T-helper 17 cell (primary cell): ENCODE results near the gene C2orf15. TPM values are rescaled to one million over a fixed set of nuclear protein-coding genes. Genes with fewer than 3 reads are reported as not detected.
"Not testable (repeated sequence)": the region's sequence is repeated elsewhere in the genome, so short reads cannot be mapped to it uniquely, and the experiment has no call there.

ENCODE experiments used
- ATAC-seq: fragments of 150-1000 bp; cut with Tn5 transposase; 2 replicates; pipeline ENCODE4 v1.10.0; 2021; ENCODE audit warnings: mild to moderate bottlenecking, moderate library complexity
- DNase-seq, 3 donors: peaks; one replicate each; pipeline versions ENCODE4 v3.0.0 to v3.0.0-alpha.2; 2020 to 2021
- H3K9me3 ChIP-seq: one replicate; pipeline ENCODE4 v1.7.0; 2013; ENCODE audit warnings: low read length, mild to moderate bottlenecking; ENCODE audit not compliant: control insufficient read depth, poor library complexity, severe bottlenecking
- H3K27ac Mint-ChIP-seq: one replicate; pipeline ENCODE4 v1.8.0; 2022; ENCODE audit warnings: mild to moderate bottlenecking, moderate library complexity, mixed read lengths
- H3K27me3 Mint-ChIP-seq: one replicate; pipeline ENCODE4 v1.8.0; 2022; ENCODE audit warnings: mixed read lengths
- H3K36me3 Mint-ChIP-seq: one replicate; pipeline ENCODE4 v1.8.0; 2022; ENCODE audit warnings: low read depth, mixed read lengths
- H3K4me1 Mint-ChIP-seq: one replicate; pipeline ENCODE4 v1.8.0; 2022; ENCODE audit warnings: mild to moderate bottlenecking, mixed read lengths
- H3K4me3 Mint-ChIP-seq: one replicate; pipeline ENCODE4 v1.8.0; 2022; ENCODE audit warnings: mild to moderate bottlenecking, moderate library complexity, mixed read lengths
- total RNA-seq, 4 donors: library from RNA in 2 of 4; stranded (reverse) in 2 of 4; gene quantifications; one replicate each; pipeline ENCODE4 v1.2.3 and lab custom pipeline; 2022 to 2026

The C2orf15 gene
- 1 to 10 TPM; 2.4 to 2.7 TPM for total RNA-seq
- total RNA-seq (lab: John Stamatoyannopoulos, UW), result 2.0 reads per million in 2 donors

GRCh38 chr2:99141110-99142108 lies at the start of gene C2orf15:
C2orf15 (plus strand) TSS chr2:99141707; CDS start chr2:99150559, 8,852 bp downstream.
- peak; percentile 93 to 98 (median 98) for DNase-seq
- H3K27ac Mint-ChIP-seq, result peak within 1 kb of the TSS; percentile 96
- H3K27me3 Mint-ChIP-seq, result no peaks in the 10 kb centered on the region
- H3K9me3 ChIP-seq, result no peaks in the 10 kb centered on the region
- H3K4me3 Mint-ChIP-seq, result peak within 1 kb of the TSS; percentile 97
- peaks cover 2% of the 10 kb centered on the region for H3K36me3 Mint-ChIP-seq
- ATAC-seq, result peak; percentile 89
- peaks cover 8% of the 10 kb centered on the region for H3K4me1 Mint-ChIP-seq

GRCh38 chr2:99096728-99097127 lies 44.8 kb upstream of the C2orf15 start:
- Mint-ChIP-seq H3K27ac (no peak overlapping the region), H3K27me3 (no peaks in the 10 kb centered on the region), H3K36me3 (peaks cover 2% of the 10 kb centered on the region), H3K4me1 (no peaks in the 10 kb centered on the region), H3K4me3 (no peak overlapping the region)
- no peaks in the 10 kb centered on the region for H3K9me3 ChIP-seq
- DNase-seq, result no peak
- ATAC-seq, result no peak

- ATAC-seq, result no peak
- peaks cover 3% of the 10 kb centered on the region for H3K36me3 Mint-ChIP-seq
These were observed 39.8 kb upstream of the C2orf15 start for GRCh38 chr2:99101697-99102096.

GRCh38 chr2:99104006-99104405 lies 37.5 kb upstream of the C2orf15 start:
- Mint-ChIP-seq H3K27ac (no peak overlapping the region), H3K4me3 (no peak overlapping the region), H3K27me3 (no peaks in the 10 kb centered on the region), H3K36me3 (peaks cover 3% of the 10 kb centered on the region), H3K4me1 (no peaks in the 10 kb centered on the region)
- DNase-seq (no peak), ATAC-seq (no peak)
- no peaks in the 10 kb centered on the region for H3K9me3 ChIP-seq

More at GRCh38 chr2:99101697-99102096, 39.8 kb upstream of the C2orf15 start:
- Mint-ChIP-seq H3K4me1 (no peaks in the 10 kb centered on the region), H3K27me3 (no peaks in the 10 kb centered on the region), H3K4me3 (no peak overlapping the region), H3K27ac (no peak overlapping the region)
- DNase-seq, result no peak
- H3K9me3 ChIP-seq, result no peaks in the 10 kb centered on the region

GRCh38 chr2:99106913-99107312 lies 34.6 kb upstream of the C2orf15 start:
- Mint-ChIP-seq H3K4me1 (no peaks in the 10 kb centered on the region), H3K36me3 (peaks cover 3% of the 10 kb centered on the region), H3K27me3 (peaks cover 5% of the 10 kb centered on the region), H3K27ac (no peak overlapping the region), H3K4me3 (no peak overlapping the region)
- DNase-seq (no peak), ATAC-seq (no peak)
- no peaks in the 10 kb centered on the region for H3K9me3 ChIP-seq

GRCh38 chr2:99111236-99111635 lies 30.3 kb upstream of the C2orf15 start:
- no peaks in the 10 kb centered on the region for H3K36me3 Mint-ChIP-seq
- no peak overlapping the region for H3K4me3 Mint-ChIP-seq
- H3K9me3 ChIP-seq, result no peaks in the 10 kb centered on the region
- no peak for DNase-seq
- no peaks in the 10 kb centered on the region for H3K4me1 Mint-ChIP-seq
- ATAC-seq, result no peak
- H3K27ac Mint-ChIP-seq, result no peak overlapping the region
- H3K27me3 Mint-ChIP-seq, result peaks cover 5% of the 10 kb centered on the region

- ATAC-seq (no peak), DNase-seq (no peak)
- H3K36me3 Mint-ChIP-seq, result no peaks in the 10 kb centered on the region
- H3K4me1 Mint-ChIP-seq, result no peaks in the 10 kb centered on the region
- peaks cover 5% of the 10 kb centered on the region for H3K27me3 Mint-ChIP-seq
- H3K4me3 Mint-ChIP-seq, result no peak overlapping the region
- H3K9me3 ChIP-seq, result no peaks in the 10 kb centered on the region
- no peak overlapping the region for H3K27ac Mint-ChIP-seq
These were observed 29.6 kb upstream of the C2orf15 start for GRCh38 chr2:99111945-99112344.

- no peak overlapping the region for H3K4me3 Mint-ChIP-seq
- H3K27ac Mint-ChIP-seq, result no peak overlapping the region
- H3K9me3 ChIP-seq, result no peaks in the 10 kb centered on the region
- H3K4me1 Mint-ChIP-seq, result no peaks in the 10 kb centered on the region
- H3K27me3 Mint-ChIP-seq, result peaks cover 5% of the 10 kb centered on the region
- ATAC-seq (no peak), DNase-seq (no peak)
- H3K36me3 Mint-ChIP-seq, result no peaks in the 10 kb centered on the region
These were observed 28.9 kb upstream of the C2orf15 start for GRCh38 chr2:99112617-99113016.

GRCh38 chr2:99127981-99128380 lies 13.5 kb upstream of the C2orf15 start:
- no peak overlapping the region for H3K27ac Mint-ChIP-seq
- H3K4me3 Mint-ChIP-seq, result no peak overlapping the region
- H3K9me3 ChIP-seq, result no peaks in the 10 kb centered on the region
- DNase-seq, result no peak
- no peak for ATAC-seq
- H3K36me3 Mint-ChIP-seq, result peaks cover 2% of the 10 kb centered on the region
- no peaks in the 10 kb centered on the region for H3K4me1 Mint-ChIP-seq
- H3K27me3 Mint-ChIP-seq, result no peaks in the 10 kb centered on the region

- H3K9me3 ChIP-seq, DNase-seq, H3K4me3 Mint-ChIP-seq, H3K4me1 Mint-ChIP-seq, H3K27ac Mint-ChIP-seq, H3K27me3 Mint-ChIP-seq, H3K36me3 Mint-ChIP-seq, ATAC-seq: not testable (repeated sequence)
These were observed 6.4 kb upstream of the C2orf15 start for GRCh38 chr2:99135044-99135556.

GRCh38 chr2:99139003-99139402 lies 2.5 kb upstream of the C2orf15 start:
- H3K4me3 Mint-ChIP-seq, result no peak overlapping the region
- no peak overlapping the region for H3K27ac Mint-ChIP-seq

GRCh38 chr2:99140056-99140859 lies 1.2 kb upstream of the C2orf15 start:
- ATAC-seq (no peak), DNase-seq (no peak)
- H3K27me3 Mint-ChIP-seq, result no peaks in the 10 kb centered on the region
- H3K9me3 ChIP-seq, result no peaks in the 10 kb centered on the region
- peaks cover 8% of the 10 kb centered on the region for H3K4me1 Mint-ChIP-seq
- H3K36me3 Mint-ChIP-seq, result peaks cover 2% of the 10 kb centered on the region
- H3K27ac Mint-ChIP-seq, result peak overlapping the region; percentile 96
- H3K4me3 Mint-ChIP-seq, result peak overlapping the region; percentile 97

More at GRCh38 chr2:99139003-99139402, 2.5 kb upstream of the C2orf15 start:
- no peaks in the 10 kb centered on the region for H3K27me3 Mint-ChIP-seq
- peaks cover 8% of the 10 kb centered on the region for H3K4me1 Mint-ChIP-seq
- H3K36me3 Mint-ChIP-seq, result peaks cover 2% of the 10 kb centered on the region
- no peaks in the 10 kb centered on the region for H3K9me3 ChIP-seq
- no peak for DNase-seq
- no peak for ATAC-seq

- H3K27ac Mint-ChIP-seq, result peak overlapping the region; percentile 96
- ATAC-seq, result no peak
These were observed 722 bp upstream of the C2orf15 start for GRCh38 chr2:99140860-99141109.

More at GRCh38 chr2:99140860-99141109, 722 bp upstream of the C2orf15 start:
- H3K9me3 ChIP-seq, result no peaks in the 10 kb centered on the region
- Mint-ChIP-seq H3K4me3 (peak overlapping the region; percentile 97), H3K27me3 (no peaks in the 10 kb centered on the region), H3K4me1 (peaks cover 8% of the 10 kb centered on the region), H3K36me3 (peaks cover 2% of the 10 kb centered on the region)
- no peak for DNase-seq
